GM19455 (cell line): Measurements from ENCODE around the gene TMEM59.
A peak's percentile ranks its signal among the peaks of the same experiment; 100 is the strongest.
"Not testable (repeated sequence)": the region's sequence is repeated elsewhere in the genome, so short reads cannot be mapped to it uniquely, and the experiment has no call there.

ENCODE experiments used
- ATAC-seq: cut with Tn5 transposase; IDR thresholded peaks from one replicate; pipeline ENCODE4 v1.9.1; 2021; ENCODE audit not compliant: unreplicated experiment

The TMEM59 gene

GRCh38 chr1:54052934-54053744 is at the start of gene TMEM59, which contains the start of gene TCEANC2:
TSS of gene TMEM59 (minus strand) at chr1:54053204. CDS start at chr1:54053188, 16 bp downstream.
TSS of gene TCEANC2 (plus strand) at chr1:54053608. CDS start at chr1:54054423, 815 bp downstream.
- ATAC-seq, result peak; percentile 89

GRCh38 chr1:54100500-54100899 is 47.5 kb upstream of the TMEM59 start:
- ATAC-seq, result no peak

- no peak for ATAC-seq
Measured at GRCh38 chr1:54099061-54099610, 46.1 kb upstream of the TMEM59 start.

GRCh38 chr1:54096877-54097240 is 43.9 kb upstream of the TMEM59 start:
- no peak for ATAC-seq

- no peak for ATAC-seq
Measured at GRCh38 chr1:54096227-54096876, 43.3 kb upstream of the TMEM59 start.

GRCh38 chr1:54095546-54096226 is 42.7 kb upstream of the TMEM59 start:
- no peak for ATAC-seq

GRCh38 chr1:54094730-54095105 is 41.7 kb upstream of the TMEM59 start:
- ATAC-seq, result not testable (repeated sequence)

- ATAC-seq, result no peak
Measured at GRCh38 chr1:54094001-54094729, 41.2 kb upstream of the TMEM59 start.

- ATAC-seq, result no peak
Measured at GRCh38 chr1:54091666-54092065, 38.7 kb upstream of the TMEM59 start.

- no peak for ATAC-seq
Measured at GRCh38 chr1:54088385-54088784, 35.4 kb upstream of the TMEM59 start.

- ATAC-seq, result no peak
Measured at GRCh38 chr1:54086754-54087153, 33.8 kb upstream of the TMEM59 start.

GRCh38 chr1:54084794-54085193 is 31.8 kb upstream of the TMEM59 start:
- ATAC-seq, result no peak

- ATAC-seq, result no peak
Measured at GRCh38 chr1:54081306-54082270, 28.6 kb upstream of the TMEM59 start.

- no peak for ATAC-seq
Measured at GRCh38 chr1:54080598-54081049, 27.6 kb upstream of the TMEM59 start.

GRCh38 chr1:54077359-54077758 is 24.4 kb upstream of the TMEM59 start:
- no peak for ATAC-seq

- ATAC-seq, result no peak
Measured at GRCh38 chr1:54070171-54070837, 17.3 kb upstream of the TMEM59 start.

GRCh38 chr1:54069791-54070170 is 16.8 kb upstream of the TMEM59 start:
- ATAC-seq, result no peak

- no peak for ATAC-seq
Measured at GRCh38 chr1:54064299-54064698, 11.3 kb upstream of the TMEM59 start.

- ATAC-seq, result no peak
Measured at GRCh38 chr1:54054438-54054749, 1.4 kb upstream of the TMEM59 start.
